NCI-H128 (cell line): ENCODE results near the gene ARHGAP26.

Source experiments
- DNase-seq: peaks from one replicate; lab custom pipeline; 2025; ENCODE audit not compliant: unreplicated experiment; lab: John Stamatoyannopoulos, UW

The ARHGAP26 gene

DNA sequence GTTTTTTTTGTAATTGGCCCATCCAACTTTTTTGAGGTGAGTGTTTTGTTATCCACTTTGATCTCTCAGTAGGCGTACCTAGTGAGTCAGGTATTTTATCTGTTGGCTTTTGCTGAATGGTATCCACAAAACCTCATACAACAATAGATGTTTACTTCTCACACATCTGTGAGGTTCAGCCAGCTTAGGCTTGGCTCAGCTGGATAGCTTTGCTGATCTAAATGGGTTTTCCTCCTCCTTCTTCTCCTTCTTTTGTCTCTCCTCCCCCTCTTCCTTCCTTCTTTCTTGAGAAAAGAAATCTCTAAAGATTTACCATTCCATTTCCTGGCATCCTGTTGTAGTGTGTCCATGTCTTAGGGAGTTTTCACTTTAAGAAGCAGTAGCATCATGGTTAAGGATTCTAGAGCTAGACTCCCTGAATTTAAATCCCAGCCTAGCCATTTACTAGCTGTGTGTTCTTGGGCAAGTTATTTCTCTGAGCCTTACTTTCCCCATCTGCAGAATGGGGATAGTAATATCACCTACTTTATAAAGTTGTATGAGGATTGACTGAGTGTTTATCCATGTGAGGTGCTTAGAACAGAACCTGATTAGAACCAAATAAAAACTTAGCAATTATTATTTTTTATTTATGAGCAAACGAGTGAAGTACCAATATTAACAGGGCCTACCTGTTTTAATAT, 126.3 kb downstream of the ARHGAP26 start:
- no peak for DNase-seq

DNA sequence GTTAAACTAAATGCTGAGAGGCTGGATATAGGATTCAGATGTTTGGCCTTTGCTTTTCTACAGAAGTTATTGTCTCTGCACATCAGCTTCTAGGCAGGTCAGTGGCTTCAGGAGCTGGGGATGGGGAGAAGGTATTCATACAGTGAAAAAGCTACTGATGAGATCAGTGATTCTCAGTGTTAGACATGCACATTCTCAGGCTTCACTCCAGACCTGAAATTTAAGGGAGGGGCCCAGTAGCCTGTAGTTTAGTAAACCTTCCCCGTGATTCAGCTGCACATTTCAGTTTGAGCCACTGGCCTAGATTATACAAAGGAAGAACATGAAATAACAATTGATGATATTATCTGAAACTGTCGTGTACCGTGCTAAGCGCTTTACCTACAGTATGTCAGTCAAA, 127.2 kb downstream of the ARHGAP26 start:
- DNase-seq: no peak

DNA sequence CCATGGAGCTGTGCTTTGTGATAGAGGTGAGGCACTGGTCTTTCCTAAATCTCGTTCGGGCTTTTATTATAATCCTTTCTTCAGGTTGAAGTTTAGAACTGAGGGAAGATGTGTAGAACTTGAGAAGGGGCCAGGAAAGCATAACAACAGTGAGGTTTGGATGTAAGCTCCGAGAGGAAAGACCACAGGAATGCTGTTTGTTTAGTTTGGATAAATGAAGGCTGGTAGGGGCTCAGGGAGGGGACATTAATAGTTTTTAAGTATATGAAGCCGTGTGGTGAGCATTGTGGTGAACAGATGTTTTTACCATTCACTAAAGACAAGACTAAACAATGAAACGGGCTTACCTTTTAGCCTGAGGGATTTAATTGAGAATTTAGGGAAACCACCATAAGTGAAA, 130.8 kb downstream of the ARHGAP26 start:
- DNase-seq: no peak

DNA sequence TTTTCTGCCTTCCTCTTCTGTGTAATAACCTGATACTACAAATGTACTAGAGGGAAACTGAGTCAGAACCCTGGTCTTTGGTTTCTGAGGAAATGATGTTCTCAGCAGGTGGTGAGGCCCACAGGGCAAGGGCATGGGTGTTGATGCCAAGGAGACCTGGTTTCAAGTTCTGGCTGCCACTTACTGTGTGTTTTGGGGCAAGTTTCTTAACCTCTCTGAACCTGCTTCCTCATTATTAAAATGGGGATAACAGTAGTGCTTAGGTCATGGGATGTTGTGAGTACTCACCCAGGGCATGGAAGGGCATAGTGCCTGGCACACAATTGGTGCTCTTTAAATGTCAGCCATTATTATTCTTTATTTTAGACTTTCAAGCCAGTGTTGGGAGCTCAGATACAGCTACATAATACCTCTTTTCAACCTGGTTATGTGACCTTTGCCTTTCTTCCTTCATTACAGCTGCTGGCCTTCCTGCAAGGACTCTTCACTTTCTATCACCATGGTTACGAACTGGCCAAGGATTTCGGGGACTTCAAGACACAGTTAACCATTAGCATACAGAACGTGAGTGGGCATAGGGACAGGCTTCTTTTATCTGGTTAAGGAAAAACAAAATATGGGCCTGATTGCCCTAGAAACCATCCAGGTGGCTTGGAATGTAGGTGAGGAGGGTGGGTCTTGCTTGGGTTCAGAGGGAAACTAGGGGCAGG, 131.5 kb downstream of the ARHGAP26 start:
- no peak for DNase-seq

DNA sequence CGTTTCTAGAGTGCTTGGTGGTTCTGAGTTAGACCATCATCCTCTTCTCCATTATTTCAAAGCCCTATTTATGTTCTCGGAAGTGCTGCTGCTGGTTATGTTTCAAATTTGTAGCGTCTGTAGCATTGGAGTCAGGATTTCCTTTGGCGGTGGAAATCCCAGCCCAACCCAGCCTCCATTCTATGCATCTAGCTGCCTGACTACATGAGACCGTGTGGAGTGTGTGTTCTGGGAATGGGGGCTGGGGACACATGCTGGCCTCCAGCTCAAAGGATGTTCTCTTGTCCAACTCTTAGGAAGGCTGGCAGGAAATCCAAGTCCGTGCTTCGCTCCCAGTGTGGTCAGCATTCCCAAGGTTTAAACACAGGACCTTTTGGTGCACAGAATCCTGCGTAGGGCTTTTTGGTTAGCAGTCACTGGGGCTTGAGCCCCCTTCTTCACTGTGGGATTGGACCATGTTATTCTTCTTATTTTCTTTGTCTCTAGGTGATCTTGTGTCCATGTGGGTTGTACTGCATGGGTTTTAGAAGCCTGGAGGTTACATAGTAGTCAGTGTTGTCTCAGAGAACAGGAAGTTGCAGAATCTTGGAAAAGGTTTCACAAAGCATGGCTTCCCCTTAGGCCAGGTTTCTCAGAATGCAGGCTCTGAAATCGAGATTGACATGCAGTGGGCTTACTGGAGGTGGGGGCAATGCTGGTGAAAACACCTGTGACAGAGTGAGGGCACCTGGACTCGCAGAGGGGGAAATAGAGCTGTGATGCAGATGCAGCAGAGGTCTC, 132.2 kb downstream of the ARHGAP26 start:
- no peak for DNase-seq

DNA sequence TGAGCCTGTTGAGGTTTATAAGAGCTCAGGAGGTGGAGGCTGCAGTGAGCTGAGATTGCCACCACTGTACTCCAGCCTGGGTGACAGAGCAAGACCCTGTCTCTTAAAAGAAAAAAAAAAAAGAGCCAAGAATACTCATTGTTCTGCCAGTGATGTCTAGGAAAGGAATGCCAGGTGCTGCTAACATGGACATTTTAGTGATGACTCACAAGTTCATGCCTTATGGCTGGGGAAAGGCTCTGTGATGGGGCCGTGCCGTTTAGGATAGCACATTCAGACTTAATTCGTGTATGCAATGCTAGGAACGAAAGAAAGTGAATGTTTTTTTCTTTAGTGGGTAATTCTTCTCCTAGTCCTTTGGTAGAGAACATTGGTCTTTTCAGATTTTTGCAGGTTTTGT, 134.2 kb downstream of the ARHGAP26 start:
- DNase-seq: no peak

DNA sequence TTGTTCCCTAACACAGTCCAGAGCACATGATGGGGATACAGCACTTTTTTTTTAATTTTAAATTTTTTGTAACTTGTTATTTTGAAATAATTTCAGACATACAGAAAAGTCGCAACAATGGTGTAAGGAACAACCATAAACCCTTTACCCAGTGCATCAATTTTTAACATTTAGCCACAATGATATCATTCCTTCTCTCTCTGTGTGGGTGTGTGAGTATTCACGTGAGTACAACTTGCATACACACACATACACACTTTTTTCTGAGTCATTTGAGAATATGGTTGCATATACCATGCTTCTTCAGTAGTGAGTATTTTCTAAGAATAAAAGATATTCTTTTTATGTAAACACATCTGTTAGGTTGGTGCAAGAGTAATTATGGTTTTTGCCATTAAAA, 135.2 kb downstream of the ARHGAP26 start:
- DNase-seq: no peak

DNA sequence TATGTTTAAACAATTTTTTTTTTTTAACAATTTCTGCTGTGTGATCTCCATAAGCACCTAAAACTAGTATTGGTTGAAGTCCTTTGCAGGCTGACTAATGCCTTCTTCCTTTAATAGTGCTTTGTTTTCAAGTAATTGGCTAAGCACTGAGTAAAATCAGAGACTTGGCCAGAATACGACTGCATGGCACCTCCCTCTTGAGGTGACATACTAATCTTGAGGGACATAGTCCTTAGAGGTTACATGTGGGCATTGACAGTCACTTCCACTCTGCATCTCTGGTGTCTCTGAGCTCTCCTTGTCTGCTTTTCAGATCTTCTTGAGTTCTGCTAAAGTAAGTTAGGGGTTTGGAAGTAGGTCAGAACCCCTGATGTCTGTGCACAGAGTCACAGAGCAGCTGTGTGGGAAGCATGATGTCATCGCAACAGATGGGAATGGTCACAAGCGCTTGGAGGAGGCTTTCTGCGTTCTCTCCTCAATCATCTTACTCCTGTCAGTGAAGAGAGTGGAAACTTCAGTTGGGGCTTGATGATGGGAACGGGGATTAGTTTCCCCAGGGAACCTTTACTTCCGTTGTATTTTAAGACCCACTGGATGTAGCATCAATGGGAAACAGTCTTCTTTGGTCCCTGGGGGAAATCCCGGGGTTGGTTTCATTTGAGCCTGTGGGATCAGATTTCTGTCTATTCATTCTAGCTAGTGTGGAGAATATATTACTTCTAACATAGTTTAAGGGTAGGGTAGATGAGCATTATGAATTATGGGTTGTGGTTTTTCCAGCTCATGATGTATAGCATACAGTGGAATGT, 136.9 kb downstream of the ARHGAP26 start:
- no peak for DNase-seq

DNA sequence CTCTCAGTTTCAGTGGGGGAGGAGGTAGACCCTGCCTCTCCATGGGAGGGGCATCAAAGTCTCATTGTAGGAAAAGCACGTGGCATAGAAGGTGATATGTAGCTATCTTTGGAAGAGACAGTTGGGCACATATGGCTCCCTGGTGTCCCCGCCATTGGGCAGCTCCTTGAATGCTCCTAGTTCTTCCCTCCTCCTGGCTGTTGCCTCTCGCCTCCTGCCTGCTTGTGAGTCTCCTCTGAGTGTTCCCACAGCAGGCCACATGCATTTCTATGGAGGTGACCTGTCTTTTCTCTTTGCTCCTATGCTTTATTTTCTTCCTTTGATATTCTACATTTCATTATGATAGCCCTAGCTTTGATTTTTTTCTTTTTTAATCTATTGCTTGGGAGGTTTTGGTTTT, 138.5 kb downstream of the ARHGAP26 start:
- no peak for DNase-seq

DNA sequence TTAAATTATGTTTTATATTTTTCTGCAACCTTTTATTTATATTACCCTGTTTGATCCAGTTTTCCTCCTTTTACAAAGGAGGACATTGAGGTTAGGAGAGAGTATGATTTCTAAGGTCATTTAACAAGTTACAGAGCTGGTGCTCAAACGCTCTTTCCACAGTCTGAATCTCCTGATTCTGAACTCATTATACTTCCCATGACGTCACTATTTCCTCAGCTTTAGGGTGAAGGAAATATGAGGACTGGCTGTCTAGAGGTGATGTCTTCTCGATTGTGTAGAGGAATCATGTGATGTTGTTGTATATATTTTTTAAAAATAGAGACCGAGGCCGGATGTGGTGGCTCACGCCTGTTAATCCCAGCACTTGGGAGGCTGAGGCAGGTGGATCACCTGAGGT, 140.0 kb downstream of the ARHGAP26 start:
- DNase-seq: no peak

DNA sequence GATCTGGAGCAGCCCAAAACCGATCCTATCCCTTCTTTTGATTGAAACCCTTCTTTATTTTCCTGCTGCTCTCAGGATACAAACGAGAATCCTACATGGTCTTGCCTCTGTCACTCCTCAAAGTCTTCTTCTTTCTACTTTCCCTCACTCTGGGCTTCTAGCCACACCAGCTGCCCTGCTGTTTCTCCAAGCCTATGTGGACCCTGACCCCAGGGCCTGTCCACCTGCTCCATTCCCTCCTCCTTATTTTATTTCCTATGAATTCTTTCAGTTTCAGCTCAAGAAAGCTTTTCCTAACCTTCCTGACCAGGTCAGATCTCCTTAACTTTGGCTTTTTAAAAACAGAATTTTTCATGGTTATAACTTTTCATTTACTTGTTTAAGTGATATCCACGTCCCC, 141.0 kb downstream of the ARHGAP26 start:
- DNase-seq: no peak

DNA sequence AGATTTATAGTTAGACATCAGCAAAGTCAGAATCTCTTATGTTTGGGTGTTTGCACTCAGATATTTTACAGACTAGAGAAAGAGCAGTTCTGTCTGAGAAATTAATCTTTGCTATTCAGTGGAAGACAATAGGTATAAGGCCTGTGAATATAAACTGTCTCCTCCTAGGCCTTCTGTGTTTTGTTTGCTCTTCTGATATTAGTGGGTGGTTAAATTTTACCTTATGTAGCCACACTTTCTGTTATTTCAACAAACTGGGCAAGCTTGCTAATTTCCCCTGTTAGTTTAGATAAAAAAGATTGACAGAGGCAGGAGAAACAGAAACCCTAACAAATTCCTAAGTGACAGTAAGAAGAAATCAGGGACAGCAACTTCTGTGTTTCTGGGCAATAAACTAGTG, 141.6 kb downstream of the ARHGAP26 start:
- DNase-seq: no peak

DNA sequence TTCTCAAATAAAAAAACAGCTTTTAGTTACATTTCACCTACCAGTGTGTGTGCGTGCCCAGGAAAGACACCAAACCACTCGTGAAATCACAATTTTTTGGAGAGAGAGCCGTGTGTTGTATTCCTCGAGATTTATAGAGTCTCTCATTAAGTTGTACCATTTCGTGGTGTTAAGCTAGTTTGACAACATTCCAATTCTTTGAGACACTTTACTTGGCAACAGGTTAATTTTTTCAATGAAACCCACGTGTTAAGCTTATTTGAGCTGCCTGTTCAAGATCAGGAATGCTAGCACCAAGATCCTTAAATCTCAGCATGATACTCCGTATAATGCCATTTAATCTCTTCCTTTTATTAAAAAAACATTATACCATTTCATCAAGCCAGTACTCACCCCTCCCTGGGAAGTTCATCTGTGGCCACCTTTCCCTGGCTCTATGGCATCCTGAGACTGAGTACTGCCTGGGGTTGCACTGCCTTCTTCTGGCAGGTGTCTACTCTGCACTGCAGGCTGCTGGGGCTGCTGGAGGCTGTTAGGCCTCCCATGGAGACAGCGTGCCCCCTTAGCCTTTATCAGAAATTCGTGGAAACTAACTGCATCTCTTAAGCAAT, 143.7 kb downstream of the ARHGAP26 start:
- DNase-seq: no peak

DNA sequence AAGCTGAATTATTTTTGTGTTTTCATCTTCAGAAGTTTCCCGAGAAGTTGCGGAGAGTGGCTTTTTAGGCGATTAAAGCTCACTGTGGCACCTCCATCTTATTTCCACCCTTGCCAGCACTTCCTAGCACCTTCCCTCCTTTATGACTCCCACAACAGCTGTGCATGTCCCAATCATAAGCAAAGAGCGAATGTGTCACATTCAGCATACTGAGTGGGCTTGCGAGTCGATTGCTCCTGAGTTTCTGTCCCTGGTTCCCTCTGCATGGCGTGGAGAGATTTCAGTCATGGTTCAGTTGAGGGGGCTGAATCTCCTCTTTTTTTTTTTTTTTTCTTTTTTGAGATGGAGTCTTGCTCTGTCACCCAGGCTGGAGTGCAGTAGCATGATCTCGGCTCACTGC, 144.9 kb downstream of the ARHGAP26 start:
- DNase-seq: no peak

DNA sequence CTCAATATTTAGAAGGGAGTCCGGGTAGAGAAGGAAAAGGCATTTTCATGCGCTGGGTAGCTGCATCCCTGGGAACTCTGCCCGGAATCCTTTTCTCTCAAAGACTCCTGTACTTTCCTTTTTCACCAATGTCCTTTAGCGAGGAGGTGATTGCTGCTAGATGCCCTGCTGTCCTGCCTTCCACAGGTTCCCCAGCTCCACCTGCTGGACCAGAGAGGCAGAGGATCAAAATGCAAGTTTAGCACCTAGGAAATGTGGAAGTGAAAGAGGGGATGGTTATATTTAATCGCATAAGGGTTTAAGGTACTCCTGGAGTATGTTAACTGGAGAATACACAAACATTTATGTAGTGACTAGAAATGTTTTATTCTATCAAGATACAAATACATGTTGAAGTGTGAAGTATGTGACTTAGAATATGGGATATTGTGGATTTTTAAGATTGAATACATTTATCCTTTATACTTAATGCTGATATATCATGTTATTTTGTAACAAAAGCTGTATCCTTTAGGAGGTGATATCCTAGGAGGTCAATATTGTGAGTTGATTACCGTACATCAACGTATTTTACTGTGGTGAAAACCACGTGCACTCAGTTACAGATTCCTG, 145.7 kb downstream of the ARHGAP26 start:
- DNase-seq: no peak

DNA sequence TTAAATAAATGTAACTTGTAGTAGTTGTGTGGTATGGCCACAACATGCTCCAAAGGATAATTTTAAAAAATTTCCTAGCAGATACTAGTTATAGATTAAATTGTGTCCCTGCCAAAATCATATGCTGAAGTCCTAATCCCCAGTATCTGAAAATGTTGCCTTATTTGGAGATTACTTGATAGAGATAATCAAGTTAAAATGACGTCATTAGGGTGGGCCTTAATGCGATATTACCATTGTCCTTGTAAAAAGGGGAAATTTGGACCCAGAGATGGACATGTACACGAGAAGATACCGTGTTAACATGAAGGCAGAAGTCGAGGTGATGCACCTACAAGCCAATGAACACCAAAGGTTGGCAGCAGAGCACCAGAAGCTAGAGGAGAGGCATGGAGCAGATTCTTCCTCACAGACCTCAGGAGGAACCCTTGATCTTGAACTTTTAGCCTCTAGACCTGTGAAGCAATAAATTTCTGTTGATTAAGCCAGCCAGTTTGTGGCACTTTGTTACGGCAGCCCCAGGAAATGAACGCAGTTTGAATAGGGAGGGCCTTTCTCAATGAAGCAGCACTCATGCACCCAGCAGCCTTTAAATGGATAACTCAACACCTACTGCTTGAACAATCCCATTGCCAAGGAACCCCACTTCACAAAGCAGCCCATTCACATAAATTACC, 148.9 kb downstream of the ARHGAP26 start:
- DNase-seq: no peak

DNA sequence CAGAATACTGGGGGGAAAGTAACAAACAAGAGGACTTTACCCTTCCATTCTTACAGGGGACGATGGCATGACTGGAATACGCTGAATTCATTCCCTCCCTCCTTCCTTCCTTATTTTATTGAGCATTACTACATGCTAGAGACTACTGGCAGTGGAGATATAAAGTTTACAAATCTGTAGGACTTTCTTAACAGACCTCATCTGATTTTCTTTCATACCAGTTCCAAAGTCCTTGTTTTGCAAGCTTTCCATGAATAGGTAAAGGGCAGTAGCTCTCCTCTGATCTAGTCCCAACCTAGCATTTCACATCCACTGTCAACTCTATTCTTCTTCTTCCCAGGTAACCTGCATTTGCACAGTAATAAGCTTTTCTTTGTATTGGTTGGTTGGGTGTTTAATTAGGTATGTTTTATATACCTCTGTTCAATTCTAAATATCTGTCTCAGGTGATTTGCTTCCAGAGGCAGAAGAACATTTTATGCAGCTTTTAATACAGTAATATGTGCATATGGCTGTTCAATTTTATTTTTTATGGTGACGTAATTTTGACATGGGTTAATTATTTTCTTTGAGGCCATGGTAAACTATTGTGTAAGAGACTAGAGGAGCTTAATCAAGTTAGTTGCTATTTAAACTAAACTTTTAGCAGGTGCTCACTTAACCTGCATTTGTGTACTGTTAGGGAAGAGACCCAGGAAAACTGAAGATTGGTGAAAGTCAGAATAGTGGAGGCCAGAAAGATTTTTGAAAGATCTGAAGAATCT, 150.9 kb downstream of the ARHGAP26 start:
- no peak for DNase-seq

DNA sequence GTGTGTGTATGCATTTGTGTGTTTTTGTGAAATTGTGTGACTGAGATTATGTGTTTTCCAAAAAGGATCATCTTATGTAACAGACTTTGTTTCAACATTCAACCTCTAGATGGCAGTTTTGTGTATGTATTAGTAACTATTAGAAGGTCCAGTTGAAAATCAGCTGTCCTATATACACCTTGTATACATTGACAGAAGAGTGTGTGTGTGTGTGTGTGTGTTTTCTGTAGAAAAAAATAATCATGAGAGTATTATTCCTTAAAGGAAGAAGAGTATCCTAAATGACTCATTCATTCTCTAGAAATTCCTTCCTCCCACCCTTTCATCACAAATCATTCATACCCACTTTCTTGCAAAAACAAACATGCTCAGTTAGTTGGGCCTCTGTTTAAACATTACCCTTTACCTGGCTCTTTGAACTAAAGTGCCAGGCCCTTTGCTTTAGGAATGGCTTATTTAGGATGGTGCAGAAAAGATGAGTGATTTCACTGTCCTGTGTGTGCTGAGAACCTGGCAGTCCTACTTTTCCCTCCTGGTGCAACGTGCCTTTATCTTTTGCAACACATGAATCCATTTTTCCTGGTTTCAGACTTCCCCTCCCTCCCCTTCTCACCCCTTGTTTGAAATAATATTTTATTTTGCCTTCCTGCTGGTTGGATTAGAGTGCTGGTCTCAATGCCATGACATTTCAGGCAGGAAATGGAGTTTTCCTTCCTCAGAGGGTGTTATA, 152.2 kb downstream of the ARHGAP26 start:
- DNase-seq: no peak
